Posterior vena cava (tissue), 2 donors: ENCODE results near the gene CD37. TPM values are rescaled to one million over a fixed set of nuclear protein-coding genes. Genes with fewer than 3 reads are reported as not detected.

Source experiments
- DNase-seq: peaks from one replicate; pipeline ENCODE4 v3.0.0-alpha.2; 2020; ENCODE audit warnings: low spot score
- intact Hi-C, 2 donors: fragments of 100-400 bp; cut with DNase I; formaldehyde crosslinking; loops; one replicate each; pipeline versions ENCODE4 v1.14.1 to v1.14.2; 2022 to 2023
- total RNA-seq, 2 donors: library from RNA; stranded (reverse); fragmentation: NEBNext Ultra II Directional; extraction: Animal tissue kit (Norgen Biotek cat#: 25700); gene quantifications; one replicate each; pipeline ENCODE4 v1.2.1, GENCODE V29; 2021
- donor health status: DM: yes; HTN: yes; CAD: no.
- donor health status: DM: yes; HTN: yes; CAD: no.

CD37 gene
- total RNA-seq, 2 donors from 2014 or later, result 11.5 to 19.6 TPM

- DNase-seq, result peak; percentile 67
- intact Hi-C loops, result no loop called here
These were observed 5.9 kb downstream of the CD37 start for GRCh38 chr19:49340865-49341718.

GRCh38 chr19:49342291-49342721, 7.1 kb downstream of the CD37 start:
- peak; percentile 67 for DNase-seq

GRCh38 chr19:49343123-49343522, 7.9 kb downstream of the CD37 start:
- peak; percentile 72 for DNase-seq
- intact Hi-C loops, result no loop called here

More at GRCh38 chr19:49342291-49342721, 7.1 kb downstream of the CD37 start:
- intact Hi-C loops, result no loop called here

- DNase-seq, result peak; percentile 49
- intact Hi-C loops, result no loop called here
These were observed 9.6 kb downstream of the CD37 start for GRCh38 chr19:49344505-49345423.

DNA sequence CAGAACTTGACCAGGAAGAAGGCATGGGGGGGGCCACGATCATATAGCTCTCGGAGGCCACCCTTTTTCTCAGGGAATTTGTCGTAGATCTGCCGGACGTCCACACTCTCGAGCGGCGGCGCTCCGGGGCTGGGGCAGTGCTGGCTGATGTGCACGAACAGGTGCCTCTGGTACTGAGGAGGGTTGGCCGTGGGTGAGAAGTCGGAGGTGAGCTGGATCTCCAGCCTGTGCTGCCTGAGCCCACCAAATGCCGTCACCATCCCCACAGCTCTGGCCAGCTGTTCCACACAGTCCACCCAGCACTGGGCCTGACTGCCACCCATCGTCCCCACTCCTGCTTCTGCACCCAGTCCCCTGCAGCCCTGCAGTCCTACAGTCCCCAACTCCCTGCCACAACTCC, 12.0 kb downstream of the CD37 start:
- intact Hi-C loops, result no loop called here
- DNase-seq, result peak; percentile 67

DNA sequence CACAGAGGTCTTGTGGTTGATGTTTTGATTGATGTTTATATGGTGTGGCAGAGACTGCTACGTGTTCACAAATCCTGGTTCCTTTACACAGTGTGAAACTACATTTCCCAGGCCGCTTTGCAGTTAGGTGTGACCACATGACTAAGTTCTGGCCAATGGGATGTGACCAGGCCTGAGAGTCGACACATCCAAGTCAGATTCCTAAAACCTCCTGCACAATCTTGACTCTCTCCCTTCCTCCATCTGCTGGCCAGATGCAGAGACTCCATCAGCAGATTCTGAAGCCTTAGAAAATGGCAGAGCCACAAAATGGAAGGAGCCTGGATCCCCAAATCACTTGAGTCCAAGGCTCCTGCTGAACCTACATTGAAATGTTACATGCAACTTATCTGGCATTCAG, 12.6 kb downstream of the CD37 start:
- intact Hi-C loops, result no loop called here
- no peak for DNase-seq

- DNase-seq, result no peak
- intact Hi-C loops, result no loop called here
These were observed 13.3 kb downstream of the CD37 start for GRCh38 chr19:49348305-49349189.

GRCh38 chr19:49349567-49349966, 14.4 kb downstream of the CD37 start:
- DNase-seq, result no peak
- intact Hi-C loops, result no loop called here

DNA sequence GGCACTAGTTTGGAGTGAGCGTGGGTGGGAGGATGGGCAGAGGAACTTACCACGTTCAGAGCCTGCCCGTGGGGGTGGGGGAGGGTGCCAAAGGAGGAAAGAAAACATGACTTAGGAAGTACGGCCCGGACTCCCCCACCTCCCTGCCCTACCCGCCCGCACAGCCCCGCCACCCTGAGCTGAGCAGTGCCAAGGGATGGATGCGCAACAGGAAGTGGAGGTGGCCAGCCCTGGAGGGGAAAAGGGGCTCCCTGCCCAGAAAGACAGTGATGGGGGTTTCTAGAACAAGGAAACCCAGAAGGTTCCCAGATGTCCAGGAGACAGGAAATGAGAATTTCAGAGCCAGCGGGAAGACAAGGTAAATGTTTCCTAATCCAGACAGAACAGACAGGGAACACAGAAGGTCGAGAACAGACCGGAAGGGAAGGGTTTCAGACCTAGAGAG, 20.7 kb downstream of the CD37 start:
- DNase-seq, result no peak
- intact Hi-C loops, result no loop called here

GRCh38 chr19:49356382-49356781, 21.2 kb downstream of the CD37 start:
- intact Hi-C loops, result no loop called here
- no peak for DNase-seq

DNA sequence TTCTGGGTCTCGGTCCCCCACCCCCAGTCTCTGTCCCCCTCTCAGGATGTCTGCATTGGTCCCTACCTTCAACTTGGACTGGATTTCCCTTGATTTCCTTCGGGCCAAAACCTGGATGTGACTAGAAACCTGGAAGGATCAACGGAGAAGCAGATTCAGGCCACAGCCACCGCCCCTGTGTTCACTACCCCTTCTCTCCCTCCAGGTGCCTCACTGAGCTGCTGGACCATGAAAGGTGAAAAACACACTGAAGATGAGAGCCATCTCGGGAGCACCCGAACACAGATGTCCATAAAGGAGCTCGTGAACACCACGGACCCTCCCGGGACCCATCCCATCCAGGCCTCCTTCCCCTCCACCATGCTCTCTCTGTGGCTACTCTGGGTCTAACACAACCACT, 22.0 kb downstream of the CD37 start:
- no peak for DNase-seq
- intact Hi-C loops, result no loop called here

- intact Hi-C loops, result no loop called here
- no peak for DNase-seq
These were observed 24.9 kb downstream of the CD37 start for GRCh38 chr19:49359851-49360820.

DNA sequence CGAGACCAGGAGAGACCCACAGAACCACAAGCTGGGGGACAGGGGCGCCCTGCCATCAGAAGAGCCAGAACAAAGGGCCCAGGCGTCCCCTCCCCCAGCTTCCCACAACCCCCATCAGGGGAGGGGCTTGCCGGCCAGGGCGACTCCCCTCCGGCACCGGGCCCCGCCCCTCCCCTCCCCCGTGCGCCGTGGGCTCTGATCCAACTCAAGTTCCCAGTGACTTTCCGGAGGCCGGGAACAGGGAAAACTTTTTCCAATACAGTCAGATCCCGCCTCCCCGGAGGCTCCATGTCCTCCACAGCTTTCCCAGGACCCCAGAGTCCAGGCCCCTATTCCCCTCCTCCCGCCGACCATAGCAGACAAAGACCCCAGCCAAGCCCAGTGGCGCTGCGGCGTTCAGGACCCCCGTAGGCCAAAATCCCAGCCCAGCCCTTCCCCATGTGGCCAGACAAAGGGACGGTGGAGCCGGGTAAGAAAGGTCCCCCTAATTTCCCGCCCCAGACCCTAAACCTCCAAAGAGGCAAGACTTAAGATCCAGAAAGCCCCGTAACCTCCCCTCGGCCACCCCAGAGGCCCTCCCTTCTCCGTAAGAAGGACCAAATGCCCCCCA, 26.3 kb downstream of the CD37 start:
- peak; percentile 93 for DNase-seq
- intact Hi-C loops, result no loop called here

DNA sequence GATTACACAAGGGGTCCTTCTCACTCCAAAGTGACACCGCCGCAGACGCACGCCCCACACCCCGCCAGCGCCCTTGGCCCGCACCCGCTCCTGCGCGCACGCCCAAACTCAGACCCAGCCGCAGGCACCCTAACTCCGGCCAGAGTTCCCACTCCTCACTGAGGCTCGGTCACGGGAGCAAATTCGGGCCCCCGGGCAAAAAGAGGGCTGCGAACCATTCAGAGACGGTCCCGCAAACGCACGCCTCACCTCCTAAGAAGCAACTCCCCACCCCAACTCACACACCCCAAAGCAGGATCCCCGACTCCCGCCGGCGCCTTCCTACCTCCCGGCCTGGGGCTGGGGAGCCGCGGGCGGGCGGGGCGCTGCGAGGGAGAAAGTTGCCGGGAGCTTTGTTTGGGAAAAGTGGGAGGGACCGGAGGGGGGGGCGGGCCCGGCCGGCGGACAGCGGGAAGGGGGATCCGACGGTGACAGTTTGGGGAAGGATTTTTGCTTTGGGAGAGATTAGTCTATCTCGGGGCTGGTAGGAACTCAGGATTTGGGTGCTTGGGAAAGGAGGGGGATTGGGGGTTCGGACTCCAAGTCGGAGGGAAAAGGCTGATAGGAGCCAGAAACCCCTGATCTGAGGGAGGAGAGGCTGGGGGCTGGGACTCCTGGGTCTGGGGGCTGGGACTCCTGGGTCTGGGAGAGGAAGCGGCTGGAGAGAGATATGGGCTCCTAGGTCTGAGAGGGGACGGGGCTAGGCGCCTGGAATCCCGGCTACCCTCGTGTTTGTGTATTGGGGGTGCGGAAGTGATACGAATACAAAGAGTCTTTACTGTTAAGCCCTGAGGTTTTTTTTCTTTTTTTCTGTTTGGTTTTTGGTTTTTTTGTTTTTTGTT, 27.1 kb downstream of the CD37 start, which contains the start of gene TEAD2:
Gene TEAD2 (minus strand): TSS at position 369 of the 881 bp plus-strand sequence. CDS start 2,341 bp downstream, outside the sequence.
- DNase-seq, result peak; percentile 92
- intact Hi-C loops, result no loop called here

DNA sequence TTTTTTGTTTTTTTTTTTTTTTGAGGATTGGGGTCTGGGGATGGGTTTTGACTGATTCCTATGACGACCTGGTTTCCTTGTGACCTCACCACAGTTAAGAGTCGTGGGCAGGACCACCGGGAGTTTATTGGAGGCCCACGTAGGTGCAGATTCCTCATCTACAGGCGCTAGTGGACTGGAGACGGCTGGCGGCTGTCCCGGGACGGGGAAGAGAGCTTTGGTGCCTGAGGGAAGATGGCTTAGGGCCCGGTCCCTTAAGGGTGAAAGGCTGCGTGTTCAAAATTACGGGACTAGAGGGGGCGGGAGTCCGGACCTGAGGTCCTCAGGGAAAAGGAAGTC, 27.7 kb downstream of the CD37 start:
- no peak for DNase-seq
- intact Hi-C loops, result no loop called here

DNA sequence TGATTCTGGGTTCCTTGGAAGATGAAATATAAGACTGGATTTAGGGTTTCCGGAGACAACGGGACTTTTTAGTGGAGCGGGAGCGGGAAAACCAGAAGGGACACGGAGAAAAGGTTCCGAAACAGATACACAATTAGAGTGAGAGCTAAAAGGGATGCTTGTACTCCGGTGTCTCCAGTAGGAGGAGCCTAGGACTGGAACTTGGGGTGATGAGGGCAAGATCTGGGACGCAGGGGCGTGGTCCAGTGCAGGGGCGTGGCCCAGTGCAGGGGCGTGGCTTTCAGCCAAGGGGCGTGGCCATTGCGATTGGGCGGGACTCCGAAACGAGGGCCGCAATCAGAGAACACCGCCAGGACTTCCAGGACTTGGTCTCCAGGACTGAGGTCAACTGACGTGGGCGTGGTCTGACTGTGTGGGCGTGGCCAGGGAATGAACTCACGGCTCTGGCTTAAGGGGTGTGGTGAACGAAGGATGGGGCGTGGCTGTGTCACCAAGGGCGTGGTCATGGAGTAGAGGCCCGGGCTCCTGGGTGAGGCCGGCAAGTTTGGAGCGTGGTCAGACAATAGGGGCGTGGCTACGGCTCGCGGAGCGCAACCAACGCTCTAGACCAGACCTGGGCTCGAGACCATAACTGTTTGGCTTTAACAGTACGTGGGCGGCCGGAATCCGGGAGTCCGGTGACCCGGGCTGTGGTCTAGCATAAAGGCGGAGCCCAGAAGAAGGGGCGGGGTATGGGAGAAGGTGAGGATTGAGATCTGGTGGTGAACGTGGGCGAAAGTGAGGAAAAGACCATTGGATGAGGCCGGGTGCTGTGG, 28.3 kb downstream of the CD37 start, which contains the start of gene DKKL1:
Gene DKKL1 (plus strand): TSS at position 610 of the 815 bp plus-strand sequence. CDS start 122 bp downstream, at position 732.
- intact Hi-C loops, result no loop called here

More for the DNA sequence above, 28.3 kb downstream of the CD37 start, which contains the start of gene DKKL1:
- peak; percentile 100 for DNase-seq
